CD4-positive, alpha-beta T cell treated with Interleukin-4 for 1 hour (primary cell): ENCODE results near the gene PRPS1.
"Not testable (repeated sequence)": the region's sequence is repeated elsewhere in the genome, so short reads cannot be mapped to it uniquely, and the experiment has no call there.

ENCODE experiments used
- DNase-seq, 2 donors: peaks; one replicate each; pipeline ENCODE4 v3.0.0-alpha.2; 2020 to 2022

Gene PRPS1

GRCh38 chrX:107675823-107676555, 47.7 kb downstream of the PRPS1 start:
- DNase-seq = peak; percentile 44 to 49

GRCh38 chrX:107676559-107677378, 48.5 kb downstream of the PRPS1 start:
- peak; percentile 63 to 66 for DNase-seq

DNA sequence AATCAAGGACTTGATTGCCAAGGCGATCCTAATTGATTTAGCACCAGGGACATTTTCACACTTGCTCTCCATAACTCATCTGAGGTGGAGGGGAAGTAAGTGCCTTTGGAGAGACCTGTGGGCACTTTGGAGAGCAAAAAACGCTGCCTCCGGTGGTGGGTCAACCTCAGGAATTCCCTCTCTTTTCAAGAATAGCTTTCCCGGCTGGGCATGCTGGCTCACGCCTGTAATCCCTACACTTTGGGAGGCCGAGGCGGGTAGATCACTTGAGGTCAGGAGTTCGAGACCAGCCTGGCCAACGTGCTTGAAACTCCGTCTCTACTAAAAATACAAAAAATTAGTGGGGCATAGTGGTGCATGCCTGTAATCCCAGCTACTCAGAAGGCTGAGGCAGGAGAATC, 49.2 kb downstream of the PRPS1 start:
- no peak for DNase-seq

- DNase-seq = no peak
Measured at GRCh38 chrX:107677909-107678308, 49.6 kb downstream of the PRPS1 start.

DNA sequence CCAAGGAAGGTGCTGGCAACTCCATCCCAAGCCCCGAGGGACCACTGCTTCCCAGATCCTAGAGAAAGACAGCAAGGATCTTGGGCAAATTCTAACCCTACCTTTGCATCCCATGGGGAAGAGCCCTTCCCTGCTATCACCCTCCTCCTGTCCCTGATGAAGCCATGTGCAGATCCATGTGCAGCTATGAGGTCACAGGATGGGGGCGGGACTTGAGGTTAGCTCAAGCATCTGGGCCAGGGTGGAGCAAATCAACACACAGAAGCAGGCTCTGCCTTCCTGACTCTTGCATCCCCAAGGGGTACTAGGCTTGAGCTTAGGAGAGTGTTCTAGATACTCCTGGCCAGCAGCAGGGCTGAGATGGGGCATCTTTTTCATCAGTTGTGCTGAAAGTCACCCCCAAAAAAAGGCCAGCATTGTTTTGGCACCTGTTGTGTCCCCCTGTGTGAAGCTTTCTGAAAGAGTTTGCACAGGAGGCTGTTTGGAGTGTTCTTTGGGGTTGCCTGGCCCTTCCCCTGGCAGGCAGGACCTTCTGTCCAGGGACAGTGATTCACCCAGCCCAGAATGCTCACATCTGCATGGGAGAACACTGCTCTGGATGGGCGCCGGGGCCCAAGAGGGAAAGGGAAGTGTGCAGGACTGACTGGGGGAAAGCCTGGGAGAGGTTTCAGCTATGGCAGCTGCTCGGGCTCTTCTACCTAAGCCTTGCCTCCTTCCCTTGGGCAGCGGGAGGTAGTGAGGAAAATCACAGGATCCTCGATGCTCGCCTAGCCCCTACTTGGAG, 50.8 kb downstream of the PRPS1 start:
- DNase-seq = peak; percentile 78 to 83

DNA sequence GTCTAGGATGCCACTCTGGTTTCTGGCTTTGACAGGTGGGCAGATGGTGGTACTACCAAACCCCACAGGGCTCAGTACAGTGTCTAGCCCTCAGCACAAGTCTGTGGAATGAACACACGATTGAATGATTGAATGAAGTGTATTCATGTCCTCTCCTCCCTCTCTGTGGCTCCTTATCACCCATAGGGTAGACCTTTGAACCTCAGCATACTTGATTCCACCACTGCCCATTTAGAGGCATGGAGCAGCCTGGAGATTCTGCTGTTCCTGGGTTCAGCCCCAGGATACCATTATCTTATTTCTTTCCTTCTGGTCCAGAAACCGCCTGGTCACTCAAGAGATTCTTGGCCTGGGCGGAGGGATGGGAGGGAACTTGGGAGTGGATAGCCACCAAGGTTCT, 53.9 kb downstream of the PRPS1 start:
- DNase-seq = no peak

GRCh38 chrX:107683124-107683895, 55.0 kb downstream of the PRPS1 start:
- no peak for DNase-seq

GRCh38 chrX:107683931-107684330, 55.6 kb downstream of the PRPS1 start:
- no peak for DNase-seq

DNA sequence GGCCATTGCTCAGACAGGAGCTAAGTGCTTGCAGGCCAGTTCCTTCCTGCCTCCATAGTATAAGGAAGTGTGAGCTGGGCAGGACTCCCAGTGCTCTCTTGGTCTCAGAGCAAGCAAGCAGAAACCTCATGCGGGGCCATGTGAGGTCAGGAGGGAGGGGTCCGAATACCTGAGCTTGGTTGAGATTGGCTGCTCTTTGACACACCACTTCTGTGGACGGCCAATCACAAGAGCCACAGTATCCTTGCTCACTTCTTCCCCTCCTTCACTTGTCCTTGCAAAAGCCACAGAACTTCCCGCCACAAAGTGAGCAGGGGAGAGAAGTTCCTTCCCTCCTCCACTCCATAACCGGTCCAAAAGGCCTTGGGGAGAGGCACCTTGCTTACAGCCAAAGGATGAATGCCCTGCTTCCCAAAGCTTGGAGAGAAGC, 56.7 kb downstream of the PRPS1 start:
- DNase-seq = peak; percentile 25 to 68

DNA sequence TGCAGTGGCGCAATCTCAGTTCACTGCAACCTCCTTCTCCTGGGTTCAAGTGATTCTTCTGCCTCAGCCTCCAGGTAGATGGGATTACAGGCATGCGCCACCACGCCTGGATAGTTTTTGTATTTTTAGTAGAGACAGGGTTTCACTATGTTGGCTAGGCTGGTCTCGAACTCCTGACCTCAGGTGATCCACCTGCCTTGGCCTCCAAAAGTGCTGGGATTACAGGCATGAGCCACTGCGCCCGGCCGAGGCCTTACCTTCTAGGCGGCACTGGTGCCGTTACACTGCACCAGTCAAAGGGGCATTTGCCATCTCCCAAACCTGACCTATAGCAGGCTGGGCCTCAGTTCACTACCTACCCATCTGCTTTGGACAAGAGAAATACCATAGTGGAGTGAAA, 57.3 kb downstream of the PRPS1 start:
- DNase-seq = not testable (repeated sequence)

DNA sequence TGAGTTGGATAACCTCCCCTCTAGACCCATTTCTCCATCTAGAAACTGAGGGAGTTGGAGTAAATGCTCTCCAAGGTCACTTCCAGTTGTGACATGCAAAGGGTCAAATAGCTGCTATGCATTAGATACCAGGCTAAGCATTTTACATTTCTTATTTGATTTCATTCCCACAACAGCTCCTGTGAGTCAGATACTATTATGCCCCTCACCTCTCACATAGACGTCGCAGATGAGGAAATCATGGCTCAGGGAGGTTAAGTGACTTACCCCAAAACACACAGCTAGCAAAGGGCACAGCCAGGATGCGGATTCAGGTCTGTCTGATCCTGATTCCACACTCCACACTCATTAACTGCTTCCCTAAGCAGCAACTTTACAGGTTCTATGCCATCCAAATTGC, 57.7 kb downstream of the PRPS1 start:
- DNase-seq = no peak

GRCh38 chrX:107686792-107687191, 58.5 kb downstream of the PRPS1 start:
- DNase-seq = no peak

DNA sequence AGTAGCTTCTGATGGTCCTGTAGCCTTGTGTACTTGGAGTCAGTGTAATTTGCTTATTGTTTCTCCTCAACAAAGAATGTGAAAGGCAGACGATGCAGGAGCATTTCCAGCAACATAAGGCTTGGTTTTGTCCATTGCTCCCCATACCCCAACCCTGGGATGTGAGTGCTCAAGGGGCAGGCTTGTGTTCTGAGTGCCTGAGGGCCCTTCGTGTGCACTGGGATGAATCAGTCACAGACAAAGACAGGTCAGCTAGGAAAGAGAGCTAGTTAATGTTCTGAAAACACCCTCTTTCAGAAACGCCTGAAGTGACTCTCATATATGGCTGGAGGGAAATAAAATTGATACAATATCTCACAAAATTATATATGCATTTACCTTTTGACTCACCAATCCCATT, 59.1 kb downstream of the PRPS1 start:
- no peak for DNase-seq

DNA sequence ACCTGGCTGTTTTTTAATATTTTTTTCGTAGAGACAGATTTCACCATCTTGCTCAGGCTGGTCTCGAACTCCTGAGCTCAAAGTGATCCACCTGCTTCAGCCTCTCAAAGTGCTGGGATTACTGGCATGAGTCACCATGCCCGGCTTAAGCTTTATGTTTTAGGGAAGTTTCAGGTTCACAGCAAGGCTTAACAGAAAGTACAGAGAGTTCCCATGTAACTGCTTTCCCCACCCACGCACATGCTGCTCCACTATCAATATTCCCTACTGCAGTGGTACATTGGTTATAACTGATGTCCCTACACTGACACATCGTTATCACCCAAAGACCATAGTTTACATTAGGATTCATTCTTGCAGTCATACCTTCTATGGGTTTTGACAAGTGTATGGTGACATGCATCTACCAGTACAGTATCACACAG, 62.7 kb downstream of the PRPS1 start:
- no peak for DNase-seq

- DNase-seq = no peak
Measured at GRCh38 chrX:107699616-107700015, 71.3 kb downstream of the PRPS1 start.

DNA sequence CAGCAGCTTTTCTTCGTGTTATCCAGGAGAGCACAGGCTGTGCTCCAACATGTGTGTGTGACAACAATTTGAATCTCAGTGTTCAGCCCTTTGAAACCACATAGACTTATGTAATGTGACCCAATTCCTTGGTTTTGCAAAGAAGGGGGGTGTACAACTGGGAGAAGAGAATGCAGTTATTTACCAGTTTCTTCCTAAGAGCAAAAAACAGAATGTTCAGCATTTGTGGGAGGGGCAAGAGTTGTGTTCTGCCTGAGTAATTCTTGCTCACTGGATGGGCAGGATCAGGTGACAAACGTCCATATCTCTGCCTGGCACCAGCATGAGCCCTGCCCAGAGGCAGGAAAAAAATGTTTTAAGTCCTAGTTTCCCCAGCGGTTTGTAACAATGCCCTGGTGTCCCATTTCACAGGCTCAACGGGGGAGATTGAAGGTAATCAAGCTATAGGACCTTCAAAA, 72.0 kb downstream of the PRPS1 start:
- no peak for DNase-seq
